HepG2 (cell line): ENCODE measurements around the gene TJAP1. TPM values are rescaled to one million over a fixed set of nuclear protein-coding genes. Genes with fewer than 3 reads are reported as not detected.

Experiments used
- BRCA1 ChIP-seq: sonication (generic); formaldehyde crosslinking; IDR thresholded peaks from 2 replicates; pipeline ENCODE4 v1.4.0; 2020; ENCODE audit warnings: missing genetic modification reagents
- ELF1 ChIP-seq: sonication (generic); formaldehyde crosslinking; IDR thresholded peaks from 2 replicates; pipeline ENCODE4 v1.4.0; 2020; ENCODE audit warnings: missing genetic modification reagents
- ELF4 ChIP-seq: sonication (generic); formaldehyde crosslinking; IDR thresholded peaks from 2 replicates; pipeline ENCODE4 v1.5.0; 2020; ENCODE audit warnings: missing genetic modification reagents, mild to moderate bottlenecking, moderate library complexity, borderline replicate concordance
- GABPA ChIP-seq, 2 experiments: IDR thresholded peaks; 2 replicates each; pipeline ENCODE4 v1.6.1; 2011 to 2016; ENCODE audit warnings: low read depth in 2 of 2, low read length in 1 of 2, missing biosample characterization in 1 of 2, missing genetic modification characterization in 1 of 2
- JUND ChIP-seq: sonication (generic); formaldehyde crosslinking; IDR thresholded peaks from 2 replicates; pipeline ENCODE4 v1.8.0; 2022; ENCODE audit warnings: mild to moderate bottlenecking, missing genetic modification reagents
- MTF2 ChIP-seq: sonication (generic); formaldehyde crosslinking; IDR thresholded peaks from 2 replicates; pipeline ENCODE4 v1.5.0; 2020; ENCODE audit warnings: missing genetic modification reagents, borderline replicate concordance
- PAF1 ChIP-seq: IDR thresholded peaks from 2 replicates; pipeline ENCODE4 v1.6.1; 2016; ENCODE audit warnings: missing genetic modification reagents, missing compliant biosample characterization
- PHB2 ChIP-seq: fragments of 450-650 bp; IDR thresholded peaks from 2 replicates; pipeline ENCODE4 v1.6.1; 2018; ENCODE audit not compliant: partially characterized antibody
- TAF15 ChIP-seq: fragments of 200-400 bp; formaldehyde crosslinking; IDR thresholded peaks from one replicate; pipeline ENCODE4 v1.6.1; 2018; ENCODE audit warnings: mild to moderate bottlenecking, low read depth, low read length; ENCODE audit not compliant: poor library complexity, severe bottlenecking
- ZBTB4 ChIP-seq: sonication (generic); formaldehyde crosslinking; IDR thresholded peaks from 2 replicates; pipeline ENCODE4 v1.4.0; 2020; ENCODE audit warnings: missing genetic modification reagents, mild to moderate bottlenecking, borderline replicate concordance
- ZFAT ChIP-seq: sonication (generic); formaldehyde crosslinking; conservative IDR thresholded peaks from 2 replicates; pipeline ENCODE4 v1.8.1; 2023; ENCODE audit warnings: missing genetic modification reagents, inconsistent platforms
- ZMYM4 ChIP-seq: sonication (generic); formaldehyde crosslinking; IDR thresholded peaks from 2 replicates; pipeline ENCODE4 v1.8.1; 2023; ENCODE audit warnings: mild to moderate bottlenecking, missing genetic modification reagents
- ZNF138 ChIP-seq: sonication (generic); formaldehyde crosslinking; IDR thresholded peaks from 2 replicates; pipeline ENCODE4 v1.5.0; 2020; ENCODE audit warnings: mild to moderate bottlenecking, low read depth, missing genetic modification reagents
- ZNF3 ChIP-seq: IDR thresholded peaks from 2 replicates; pipeline ENCODE4 v1.7.0; 2017; ENCODE audit warnings: inconsistent platforms
- ZNF34 ChIP-seq: sonication (generic); formaldehyde crosslinking; IDR thresholded peaks from 2 replicates; pipeline ENCODE4 v1.4.0; 2020; ENCODE audit warnings: mild to moderate bottlenecking, missing genetic modification reagents, borderline replicate concordance
- ZNF484 ChIP-seq: sonication (generic); formaldehyde crosslinking; IDR thresholded peaks from 2 replicates; pipeline ENCODE4 v1.5.1; 2020; ENCODE audit warnings: mild to moderate bottlenecking, low read depth, missing genetic modification reagents, borderline replicate concordance
- ZNF503 ChIP-seq: sonication (generic); formaldehyde crosslinking; IDR thresholded peaks from 2 replicates; pipeline ENCODE4 v1.4.0; 2020; ENCODE audit warnings: missing genetic modification reagents
- ZNF670 ChIP-seq: sonication (generic); formaldehyde crosslinking; IDR thresholded peaks from 2 replicates; pipeline ENCODE4 v1.8.0; 2022; ENCODE audit warnings: mild to moderate bottlenecking, missing genetic modification reagents, borderline replicate concordance
- ZNF780A ChIP-seq: sonication (generic); formaldehyde crosslinking; IDR thresholded peaks from 2 replicates; pipeline ENCODE4 v1.8.0; 2022; ENCODE audit warnings: mild to moderate bottlenecking, missing genetic modification reagents, moderate library complexity
- polyA plus RNA-seq, 8 experiments: library from polyadenylated mRNA; depleted of rRNA in 3 of 8; stranded (reverse) in 7 of 8; unstranded in 1 of 8; fragments of >200 nt; fragmentation: Illumina TruSeq in 4 of 8; extraction: Trizol in 4 of 8; gene quantifications; 2 replicates each; pipeline versions ENCODE4 v1.2.1 to v1.2.3, GENCODE V29; 2011 to 2016; ENCODE audit warnings: low read depth in 4 of 8, missing spikeins in 1 of 8, mixed read lengths in 1 of 8; ENCODE audit not compliant: insufficient read depth in 1 of 8
- total RNA-seq, 5 experiments: library from RNA; depleted of rRNA; stranded (reverse); fragments of >200 nt; fragmentation: Illumina TruSeq; extraction: Trizol; gene quantifications; 2 replicates each; pipeline ENCODE4 v1.2.3, GENCODE V29; 2016; ENCODE audit warnings: low read depth in 1 of 5
- TF ChIP-seq, protein P1 (sequence below): IDR thresholded peaks from 2 replicates; pipeline ENCODE4 v1.6.1; 2016; ENCODE audit warnings: mild to moderate bottlenecking, missing biosample characterization, missing genetic modification reagents
- TF ChIP-seq, protein P2 (sequence below): sonication (generic); formaldehyde crosslinking; IDR thresholded peaks from 2 replicates; pipeline ENCODE4 v1.4.0; 2020; ENCODE audit warnings: missing genetic modification reagents, mild to moderate bottlenecking, borderline replicate concordance

TJAP1 gene
- total and polyA plus RNA-seq, 2 of the 13 experiments (the other 11 are each of a cell fraction or from before 2014, with no cell fraction given), result 15.7 to 41.6 TPM

DNA sequence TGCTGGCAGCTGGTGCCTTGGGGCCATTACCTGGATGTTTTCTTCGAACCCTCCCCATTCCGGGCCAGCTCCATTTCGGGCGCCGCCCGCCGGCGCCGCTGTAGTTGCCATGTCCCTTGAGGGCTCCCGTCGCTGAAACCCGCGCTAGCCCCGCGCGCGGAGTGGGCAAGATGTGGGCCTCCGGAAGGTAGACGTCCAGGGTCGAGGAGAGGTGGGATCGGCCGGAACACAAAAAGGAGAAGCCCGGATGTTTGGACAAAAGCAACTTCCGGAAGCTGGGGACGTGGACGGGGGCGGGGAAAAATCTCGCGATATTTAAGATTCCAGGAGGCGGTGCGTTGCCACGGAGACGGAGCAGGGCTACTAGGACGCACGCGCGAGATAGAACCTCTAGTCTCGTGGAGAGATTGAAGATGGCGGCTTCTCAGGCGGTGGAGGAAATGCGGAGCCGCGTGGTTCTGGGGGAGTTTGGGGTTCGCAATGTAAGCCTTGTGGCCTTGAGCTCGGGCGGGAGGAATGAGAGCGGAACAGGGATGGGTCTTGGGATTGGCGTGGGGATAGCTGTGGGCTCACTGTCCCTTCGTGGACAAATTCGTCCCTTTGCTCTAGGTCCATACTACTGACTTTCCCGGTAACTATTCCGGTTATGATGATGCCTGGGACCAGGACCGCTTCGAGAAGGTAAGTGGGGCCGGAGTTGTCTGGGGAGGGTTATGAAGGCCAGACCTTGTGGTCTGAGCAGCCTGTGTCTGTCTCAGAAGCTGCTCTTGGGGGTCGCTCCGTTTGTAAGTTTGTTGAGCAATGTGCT is 39.5 kb downstream of the TJAP1 start, which contains the start of the genes POLR1C and YIPF3 (continued):
- TF ChIP-seq BRCA1 (CRISPR knock-in tag) (peak; percentile 92), ELF1 (peak; percentile 91), ZNF670 (CRISPR knock-in tag) (no peak; the same call in 1 of the 2 replicates), JUND (CRISPR knock-in tag) (0 out of 2 replicates have a peak, but pooled peaks have one; percentile 25), ZNF780A (no peak), ELF4 (peak; percentile 96; the same call in 1 of the 2 replicates), ZNF503 (no peak; the same call in 1 of the 2 replicates), GABPA (IDR thresholded peaks at IDR 0.05; ENCODE audit: low read depth, low read length) (no peak), GABPA (CRISPR knock-in tag; IDR thresholded peaks at IDR 0.05; ENCODE audit: low read depth) (peak; percentile 99), ZNF3 (no peak), ZNF138 (no peak), TAF15 (no peak), ZNF484 (no peak), MTF2 (CRISPR knock-in tag) (peak; percentile 16; the same call in 1 of the 2 replicates), ZMYM4 (CRISPR knock-in tag) (peak; percentile 81), PHB2 (no peak), ZNF34 (CRISPR knock-in tag) (no peak), PAF1 (CRISPR knock-in tag) (no peak), ZFAT (no peak), ZBTB4 (CRISPR knock-in tag) (no peak; the same call in 1 of the 2 replicates)
- TF ChIP-seq, protein P1, sequence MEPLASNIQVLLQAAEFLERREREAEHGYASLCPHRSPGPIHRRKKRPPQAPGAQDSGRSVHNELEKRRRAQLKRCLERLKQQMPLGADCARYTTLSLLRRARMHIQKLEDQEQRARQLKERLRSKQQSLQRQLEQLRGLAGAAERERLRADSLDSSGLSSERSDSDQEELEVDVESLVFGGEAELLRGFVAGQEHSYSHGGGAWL (CRISPR knock-in tag), result peak; percentile 90
- TF ChIP-seq, protein P2, sequence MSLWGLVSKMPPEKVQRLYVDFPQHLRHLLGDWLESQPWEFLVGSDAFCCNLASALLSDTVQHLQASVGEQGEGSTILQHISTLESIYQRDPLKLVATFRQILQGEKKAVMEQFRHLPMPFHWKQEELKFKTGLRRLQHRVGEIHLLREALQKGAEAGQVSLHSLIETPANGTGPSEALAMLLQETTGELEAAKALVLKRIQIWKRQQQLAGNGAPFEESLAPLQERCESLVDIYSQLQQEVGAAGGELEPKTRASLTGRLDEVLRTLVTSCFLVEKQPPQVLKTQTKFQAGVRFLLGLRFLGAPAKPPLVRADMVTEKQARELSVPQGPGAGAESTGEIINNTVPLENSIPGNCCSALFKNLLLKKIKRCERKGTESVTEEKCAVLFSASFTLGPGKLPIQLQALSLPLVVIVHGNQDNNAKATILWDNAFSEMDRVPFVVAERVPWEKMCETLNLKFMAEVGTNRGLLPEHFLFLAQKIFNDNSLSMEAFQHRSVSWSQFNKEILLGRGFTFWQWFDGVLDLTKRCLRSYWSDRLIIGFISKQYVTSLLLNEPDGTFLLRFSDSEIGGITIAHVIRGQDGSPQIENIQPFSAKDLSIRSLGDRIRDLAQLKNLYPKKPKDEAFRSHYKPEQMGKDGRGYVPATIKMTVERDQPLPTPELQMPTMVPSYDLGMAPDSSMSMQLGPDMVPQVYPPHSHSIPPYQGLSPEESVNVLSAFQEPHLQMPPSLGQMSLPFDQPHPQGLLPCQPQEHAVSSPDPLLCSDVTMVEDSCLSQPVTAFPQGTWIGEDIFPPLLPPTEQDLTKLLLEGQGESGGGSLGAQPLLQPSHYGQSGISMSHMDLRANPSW (CRISPR knock-in tag), result peak; percentile 66; the same call in 1 of the 2 replicates
